Fibroblast of mammary gland (primary cell): ENCODE measurements around the gene BEST2.
A peak's percentile ranks its signal among the peaks of the same experiment; 100 is the strongest.

Source experiments
- DNase-seq: peaks from one replicate; pipeline ENCODE4 v3.0.0-alpha.2; 2010; ENCODE audit warnings: low read depth
- H3K4me3 ChIP-seq: 2 replicates; pipeline ENCODE4 v1.5.1; 2011; ENCODE audit warnings: low read depth, mild to moderate bottlenecking, low read length, moderate library complexity; ENCODE audit not compliant: control insufficient read depth
- TF ChIP-seq, protein P1 (sequence below): conservative IDR thresholded peaks from 2 replicates; pipeline ENCODE4 v1.5.1; 2011; ENCODE audit warnings: low read depth, low read length, inconsistent platforms; ENCODE audit not compliant: control insufficient read depth, insufficient read depth

BEST2 gene

DNA sequence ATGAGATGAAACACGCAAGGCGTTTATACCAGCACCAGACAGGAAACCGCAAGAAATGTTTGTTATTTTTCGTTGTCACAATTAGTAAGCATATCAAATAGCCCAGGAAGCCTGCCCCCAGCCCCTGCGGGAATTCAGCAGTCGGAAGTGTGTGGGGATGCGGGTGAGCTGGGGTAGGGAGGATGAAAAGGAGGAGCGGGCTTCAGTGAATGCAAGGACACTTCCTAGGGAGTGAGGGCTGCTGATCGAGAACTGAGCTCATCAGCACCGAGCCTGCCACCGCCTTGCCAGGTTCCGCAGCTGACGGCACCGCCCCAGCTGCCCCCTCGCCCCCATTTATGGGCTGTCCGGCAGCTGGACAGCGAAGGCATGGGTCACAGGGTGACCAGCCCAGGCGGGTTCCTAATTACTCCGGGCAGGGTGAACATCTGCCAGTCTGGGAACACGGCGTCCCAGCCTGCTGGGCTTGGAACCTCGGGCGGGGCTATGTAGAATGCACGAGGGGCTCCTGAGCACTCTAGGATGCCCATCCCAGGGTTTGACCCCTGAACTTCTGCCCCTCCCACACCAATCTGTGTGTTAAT lies 1.6 kb upstream of the BEST2 start:
- DNase-seq, result peak; percentile 30
- no peak overlapping the region for H3K4me3 ChIP-seq
- TF ChIP-seq, protein P1, sequence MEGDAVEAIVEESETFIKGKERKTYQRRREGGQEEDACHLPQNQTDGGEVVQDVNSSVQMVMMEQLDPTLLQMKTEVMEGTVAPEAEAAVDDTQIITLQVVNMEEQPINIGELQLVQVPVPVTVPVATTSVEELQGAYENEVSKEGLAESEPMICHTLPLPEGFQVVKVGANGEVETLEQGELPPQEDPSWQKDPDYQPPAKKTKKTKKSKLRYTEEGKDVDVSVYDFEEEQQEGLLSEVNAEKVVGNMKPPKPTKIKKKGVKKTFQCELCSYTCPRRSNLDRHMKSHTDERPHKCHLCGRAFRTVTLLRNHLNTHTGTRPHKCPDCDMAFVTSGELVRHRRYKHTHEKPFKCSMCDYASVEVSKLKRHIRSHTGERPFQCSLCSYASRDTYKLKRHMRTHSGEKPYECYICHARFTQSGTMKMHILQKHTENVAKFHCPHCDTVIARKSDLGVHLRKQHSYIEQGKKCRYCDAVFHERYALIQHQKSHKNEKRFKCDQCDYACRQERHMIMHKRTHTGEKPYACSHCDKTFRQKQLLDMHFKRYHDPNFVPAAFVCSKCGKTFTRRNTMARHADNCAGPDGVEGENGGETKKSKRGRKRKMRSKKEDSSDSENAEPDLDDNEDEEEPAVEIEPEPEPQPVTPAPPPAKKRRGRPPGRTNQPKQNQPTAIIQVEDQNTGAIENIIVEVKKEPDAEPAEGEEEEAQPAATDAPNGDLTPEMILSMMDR, result no peak

- peak; percentile 64 for DNase-seq
- TF ChIP-seq, protein P1, result no peak
- no peak overlapping the region for H3K4me3 ChIP-seq
These were observed 740 bp upstream of the BEST2 start for GRCh38 chr19:12750851-12751250.

DNA sequence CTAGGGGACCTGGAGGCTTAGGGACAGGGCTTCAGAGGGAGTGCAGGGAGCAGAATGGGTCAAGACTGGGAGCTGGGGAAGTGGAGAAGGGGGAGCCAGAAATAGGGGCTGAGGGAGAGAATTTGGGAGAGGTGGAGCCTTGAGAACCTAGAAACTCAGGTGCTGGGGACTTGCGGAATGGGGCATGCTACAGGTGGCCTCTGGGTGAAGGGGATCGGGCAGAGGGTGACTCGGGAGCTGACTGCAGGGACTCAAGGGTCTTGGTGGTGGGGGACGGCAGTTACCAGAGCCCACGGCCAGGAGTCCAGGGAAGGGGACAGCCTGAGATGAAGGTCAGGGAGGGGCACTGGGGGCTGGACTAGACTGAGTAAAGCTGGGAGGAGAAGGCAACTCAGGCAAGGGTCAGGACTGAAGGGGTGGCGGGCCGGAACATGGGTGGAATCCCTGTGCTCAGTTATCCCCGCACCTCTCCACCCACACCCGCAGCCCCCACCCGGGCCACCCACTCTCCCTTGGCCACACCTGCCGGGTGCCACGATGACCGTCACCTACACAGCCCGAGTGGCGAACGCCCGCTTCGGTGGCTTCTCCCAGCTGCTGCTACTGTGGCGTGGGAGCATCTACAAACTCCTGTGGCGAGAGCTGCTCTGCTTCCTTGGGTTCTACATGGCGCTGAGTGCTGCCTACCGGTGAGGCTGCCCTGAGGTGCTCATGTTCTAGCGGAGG lies 628 bp downstream of the BEST2 start:
- TF ChIP-seq, protein P1, result no peak

DNA sequence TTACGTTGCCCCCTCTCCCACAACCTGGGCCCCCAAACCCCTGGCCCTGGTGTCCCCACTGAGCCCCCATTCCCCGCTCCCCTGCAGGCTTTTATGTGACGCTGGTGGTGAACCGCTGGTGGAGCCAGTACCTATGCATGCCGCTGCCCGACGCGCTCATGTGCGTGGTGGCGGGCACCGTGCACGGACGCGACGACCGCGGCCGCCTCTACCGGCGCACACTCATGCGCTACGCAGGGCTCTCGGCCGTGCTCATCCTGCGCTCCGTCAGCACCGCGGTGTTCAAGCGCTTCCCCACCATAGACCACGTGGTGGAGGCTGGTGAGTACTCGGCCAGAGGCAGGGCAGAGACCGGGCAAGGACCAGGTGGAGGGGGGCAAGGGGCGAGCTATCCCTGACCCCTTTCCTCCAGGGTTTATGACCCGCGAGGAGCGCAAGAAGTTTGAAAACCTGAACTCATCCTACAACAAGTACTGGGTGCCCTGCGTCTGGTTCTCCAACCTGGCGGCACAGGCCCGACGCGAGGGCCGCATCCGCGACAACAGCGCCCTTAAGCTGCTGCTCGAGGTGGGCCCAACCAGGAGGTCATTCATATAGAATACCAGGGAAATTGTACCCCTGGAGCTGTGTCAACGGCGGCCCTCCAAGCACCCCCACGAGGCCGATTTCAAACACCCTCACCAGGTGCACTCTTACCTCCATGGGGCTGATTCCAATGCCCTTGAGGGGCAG lies 3.0 kb downstream of the BEST2 start:
- no peak overlapping the region for H3K4me3 ChIP-seq
- TF ChIP-seq, protein P1, result no peak
- DNase-seq, result no peak

More for the DNA sequence above, 628 bp downstream of the BEST2 start:
- no peak overlapping the region for H3K4me3 ChIP-seq
- no peak for DNase-seq

- TF ChIP-seq, protein P1, result no peak
- DNase-seq, result no peak
- H3K4me3 ChIP-seq, result no peak overlapping the region
These were observed 4.7 kb downstream of the BEST2 start for GRCh38 chr19:12756150-12756883.

DNA sequence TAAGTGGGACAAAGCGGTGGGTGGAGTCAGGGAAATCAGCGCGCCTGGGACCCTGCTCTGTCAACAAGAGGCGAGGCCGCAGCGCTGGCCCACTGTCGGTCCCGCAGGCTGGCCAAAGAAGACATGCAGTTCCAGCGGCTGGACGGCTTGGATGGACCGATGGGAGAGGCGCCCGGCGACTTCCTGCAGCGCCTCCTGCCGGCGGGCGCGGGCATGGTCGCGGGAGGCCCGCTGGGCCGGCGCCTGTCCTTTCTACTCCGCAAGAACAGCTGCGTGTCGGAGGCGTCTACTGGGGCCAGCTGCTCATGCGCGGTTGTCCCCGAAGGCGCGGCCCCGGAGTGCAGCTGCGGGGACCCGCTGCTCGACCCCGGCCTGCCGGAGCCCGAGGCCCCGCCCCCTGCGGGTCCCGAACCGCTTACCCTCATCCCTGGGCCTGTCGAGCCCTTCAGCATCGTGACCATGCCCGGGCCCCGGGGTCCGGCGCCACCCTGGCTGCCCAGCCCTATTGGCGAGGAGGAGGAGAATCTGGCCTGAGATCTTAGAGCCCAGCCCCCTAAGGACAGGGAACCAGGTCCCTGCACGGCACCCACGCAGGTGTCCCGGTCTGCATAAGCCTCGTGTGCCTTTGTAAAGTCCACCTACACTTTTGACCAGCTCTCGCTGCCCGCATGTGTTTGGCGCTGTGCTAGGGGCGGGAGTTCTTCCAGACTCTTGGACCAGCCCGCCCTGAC lies 6.1 kb downstream of the BEST2 start:
- TF ChIP-seq, protein P1, result peak; percentile 48
- peak overlapping the region; percentile 30 for H3K4me3 ChIP-seq
- DNase-seq, result peak; percentile 68
